SK-MEL-5 (cell line): Measurements from ENCODE around the gene HOXA7. TPM values are rescaled to one million over a fixed set of nuclear protein-coding genes. Genes with fewer than 3 reads are reported as not detected.
A peak's percentile ranks its signal among the peaks of the same experiment; 100 is the strongest.

ENCODE experiments used
- DNase-seq: peaks from one replicate; pipeline ENCODE4 v3.0.0-alpha.2; 2016; ENCODE audit warnings: low read depth, low spot score
- in situ Hi-C: cut with HindIII; loops from 2 replicates; pipeline ENCODE4 v1.10.0; 2016; ENCODE audit warnings: low sequenced_read_pairs, high pct_unique_total_duplicates, low pct_unique_long_range_greater_than_20kb
- total RNA-seq: library from RNA; depleted of rRNA; stranded (reverse); fragments of >200 nt; shearing (Covaris generic); gene quantifications from 2 replicates; pipeline ENCODE4 v1.2.3, GENCODE V29; 2014

The HOXA7 gene
- total RNA-seq, 1 experiment from 2014 or later: not detected

- DNase-seq: no peak
- in situ Hi-C loops: no loop called here
Observed at GRCh38 chr7:27165996-27166530, 9.6 kb upstream of the HOXA7 start.

DNA sequence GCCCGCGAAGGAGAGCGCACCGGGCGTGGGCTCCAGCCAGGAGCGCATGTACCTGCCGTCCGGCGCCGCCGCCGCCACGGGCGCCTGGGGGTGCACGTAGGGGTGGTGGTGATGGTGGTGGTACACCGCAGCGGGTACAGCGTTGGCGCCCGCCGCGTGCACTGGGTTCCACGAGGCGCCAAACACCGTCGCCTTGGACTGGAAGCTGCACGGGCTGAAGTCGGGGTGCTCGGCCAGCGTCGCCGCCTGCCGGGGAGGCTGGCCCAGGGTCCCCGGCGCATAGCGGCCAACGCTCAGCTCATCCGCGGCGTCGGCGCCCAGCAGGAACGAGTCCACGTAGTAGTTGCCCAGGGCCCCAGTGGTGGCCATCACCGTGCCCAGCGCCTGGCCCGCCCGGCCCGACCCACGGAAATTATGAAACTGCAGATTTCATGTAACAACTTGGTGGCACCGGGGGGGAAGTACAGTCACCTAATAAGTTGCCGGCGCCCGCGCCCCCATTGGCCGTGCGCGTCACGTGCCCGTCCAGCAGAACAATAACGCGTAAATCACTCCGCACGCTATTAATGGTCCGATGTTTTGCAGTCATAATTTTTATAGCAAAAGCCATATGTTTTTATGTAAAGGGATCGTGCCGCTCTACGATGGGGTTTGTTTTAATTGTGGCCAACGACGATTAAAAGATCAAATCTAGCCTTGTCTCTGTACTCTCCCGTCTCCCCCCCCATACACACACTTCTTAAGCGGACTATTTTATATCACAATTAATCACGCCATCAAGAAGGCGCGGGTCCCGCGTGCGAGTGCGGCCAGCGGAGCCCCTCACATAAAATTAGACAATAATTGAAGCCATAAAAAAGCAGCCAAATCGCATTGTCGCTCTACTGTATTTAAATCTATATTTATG is 8.9 kb upstream of the HOXA7 start, which contains the start of gene HOXA9:
Gene HOXA9, minus strand, starts transcription at position 449 of the 907 bp plus-strand sequence. Its CDS starts 80 bp downstream, at position 369.
- in situ Hi-C loops: no loop called here
- DNase-seq: no peak

DNA sequence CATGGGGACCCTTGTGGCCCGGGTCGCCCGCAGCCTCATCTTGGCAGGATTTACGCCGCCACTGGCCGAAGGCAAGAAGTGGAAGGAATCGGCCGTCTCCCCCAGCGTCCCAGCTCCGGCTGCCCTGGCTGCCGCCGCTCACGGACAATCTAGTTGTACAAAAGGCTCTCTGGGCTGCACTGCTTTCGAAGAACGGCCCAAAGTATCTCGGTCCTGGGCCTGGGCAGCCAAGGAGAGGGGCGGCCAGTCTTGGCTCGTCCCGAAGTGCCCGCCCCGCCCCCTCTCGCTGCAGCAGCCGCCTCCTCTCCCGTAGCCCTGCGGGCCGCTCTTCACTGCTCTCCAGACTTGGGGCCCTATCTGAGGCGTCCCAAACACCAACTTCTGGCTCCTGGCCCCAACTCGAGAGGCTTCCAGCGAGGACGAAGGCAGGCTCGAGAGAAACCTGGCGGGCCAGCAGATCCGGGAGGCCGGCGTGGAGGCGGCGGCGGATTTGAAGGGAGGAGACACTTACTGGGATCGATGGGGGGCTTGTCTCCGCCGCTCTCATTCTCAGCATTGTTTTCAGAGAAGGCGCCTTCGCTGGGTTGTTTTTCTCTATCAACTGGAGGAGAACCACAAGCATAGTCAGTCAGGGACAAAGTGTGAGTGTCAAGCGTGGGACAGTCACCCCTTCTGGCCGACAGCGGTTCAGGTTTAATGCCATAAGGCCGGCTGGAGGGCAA is 8.1 kb upstream of the HOXA7 start:
- no peak for DNase-seq
- in situ Hi-C loops: no loop called here

GRCh38 chr7:27164045-27164366 is 7.5 kb upstream of the HOXA7 start:
- DNase-seq: no peak
- in situ Hi-C loops: no loop called here

DNA sequence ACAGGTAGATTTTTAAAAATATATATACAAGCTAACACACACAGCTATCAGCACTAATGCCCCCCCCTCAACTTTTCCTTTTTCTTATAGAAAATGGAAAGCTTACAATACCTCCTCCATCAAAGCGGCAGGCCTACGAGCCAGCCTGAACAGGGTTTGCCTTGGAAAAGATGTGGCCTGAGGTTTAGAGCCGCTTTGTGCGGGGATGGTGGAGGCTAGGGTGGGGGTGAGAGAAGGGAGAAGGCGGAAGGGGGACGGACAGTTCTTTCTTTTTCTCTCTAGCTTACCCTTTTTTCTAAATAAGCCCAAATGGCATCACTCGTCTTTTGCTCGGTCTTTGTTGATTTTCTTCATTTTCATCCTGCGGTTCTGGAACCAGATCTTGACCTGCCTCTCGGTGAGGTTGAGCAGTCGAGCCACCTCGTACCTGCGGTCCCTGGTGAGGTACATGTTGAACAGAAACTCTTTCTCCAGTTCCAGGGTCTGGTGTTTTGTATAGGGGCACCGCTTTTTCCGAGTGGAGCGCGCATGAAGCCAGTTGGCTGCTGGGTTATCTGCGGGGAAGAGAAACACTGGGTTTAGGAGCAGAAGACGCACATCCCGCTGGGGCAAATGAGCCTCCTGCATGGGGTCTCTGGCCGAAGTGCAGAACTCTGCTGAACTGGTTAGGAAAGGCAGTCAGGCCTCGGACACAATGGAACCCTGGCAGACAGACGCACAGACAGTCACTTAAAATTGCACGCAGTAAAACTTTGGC is 7.0 kb upstream of the HOXA7 start:
- no peak for DNase-seq
- in situ Hi-C loops: no loop called here

GRCh38 chr7:27162561-27163287 is 6.2 kb upstream of the HOXA7 start:
- in situ Hi-C loops: no loop called here

DNA sequence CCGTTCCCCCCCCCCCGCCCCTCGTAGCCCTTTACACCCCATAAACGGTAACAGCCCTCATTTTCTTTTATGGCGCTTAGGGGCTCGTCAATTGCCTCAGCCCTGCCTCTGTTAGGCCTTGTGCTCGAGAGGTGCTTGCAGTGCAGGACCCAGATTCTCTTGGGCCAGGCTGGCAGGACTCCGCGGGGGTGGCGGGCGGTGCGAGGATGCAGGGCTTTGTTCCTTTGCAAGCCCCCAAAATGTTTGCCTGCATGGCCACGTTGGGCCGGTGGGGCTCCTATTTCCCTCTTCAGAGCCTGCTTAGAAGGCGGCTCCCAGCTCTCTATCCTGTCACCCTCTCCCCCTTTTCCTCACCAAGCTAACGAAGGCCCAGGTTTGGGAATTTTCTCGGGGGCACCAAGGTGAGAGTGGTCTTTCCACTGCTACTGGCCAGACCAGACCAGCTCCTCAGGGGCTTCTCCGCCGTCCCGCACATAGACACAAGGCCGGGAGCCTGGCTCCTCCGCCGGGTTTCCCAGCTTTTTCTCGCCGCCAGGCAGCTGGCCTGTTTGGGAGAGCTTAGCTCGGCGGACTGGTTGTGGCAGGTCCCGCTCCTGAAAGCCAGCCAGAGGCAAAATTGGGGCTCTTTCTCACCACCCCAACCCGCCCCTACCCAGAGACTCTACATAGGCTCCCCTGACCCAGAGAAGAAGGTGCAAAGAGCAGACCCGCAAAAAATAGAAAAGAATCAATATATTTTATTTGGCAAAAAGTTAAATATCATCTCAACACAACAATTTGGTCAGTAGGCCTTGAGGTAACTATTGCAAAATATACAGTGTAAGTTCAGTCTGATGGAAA is 5.5 kb upstream of the HOXA7 start:
- DNase-seq: no peak
- in situ Hi-C loops: no loop called here

More at GRCh38 chr7:27162561-27163287, 6.2 kb upstream of the HOXA7 start:
- no peak for DNase-seq

- in situ Hi-C loops: no loop called here
- no peak for DNase-seq
Observed at GRCh38 chr7:27161214-27161720, 4.8 kb upstream of the HOXA7 start.

- DNase-seq: peak; percentile 85
- in situ Hi-C loops: no loop called here
Observed at GRCh38 chr7:27160546-27161213, 4.2 kb upstream of the HOXA7 start.

GRCh38 chr7:27160145-27160545 is 3.7 kb upstream of the HOXA7 start:
- in situ Hi-C loops: no loop called here
- DNase-seq: no peak

- no peak for DNase-seq
- in situ Hi-C loops: no loop called here
Observed at GRCh38 chr7:27159266-27160144, 3.0 kb upstream of the HOXA7 start.

- no peak for DNase-seq
- in situ Hi-C loops: no loop called here
Observed at GRCh38 chr7:27158436-27159265, 2.2 kb upstream of the HOXA7 start.

- in situ Hi-C loops: no loop called here
- no peak for DNase-seq
Observed at GRCh38 chr7:27157702-27158431, 1.4 kb upstream of the HOXA7 start.
